NB4 (cell line): Measurements from ENCODE around the gene RHBDF2.

Experiments
- CTCF ChIP-seq: IDR thresholded peaks from one replicate; pipeline ENCODE4 v1.5.1; 2012; ENCODE audit warnings: low read depth, low read length
- MAX ChIP-seq: IDR thresholded peaks from 2 replicates; pipeline ENCODE4 v1.6.1; 2011; ENCODE audit warnings: low read depth, low read length
- MYC ChIP-seq: IDR thresholded peaks from 2 replicates; pipeline ENCODE4 v1.6.1; 2011; ENCODE audit warnings: low read depth, low read length
- POLR2A ChIP-seq: IDR thresholded peaks from 2 replicates; pipeline ENCODE4 v1.6.1; 2011; ENCODE audit warnings: mild to moderate bottlenecking; ENCODE audit not compliant: insufficient read length; ENCODE audit errors: extremely low read depth

GRCh38 chr17:76549539-76549938 is 48.3 kb upstream of the RHBDF2 start:
- TF ChIP-seq CTCF (no peak), POLR2A (no peak), MAX (no peak), MYC (no peak)
